ENCODE measurements around the gene PUSL1.
A peak's percentile ranks its signal among the peaks of the same experiment; 100 is the strongest.
"Not testable (repeated sequence)": the region's sequence is repeated elsewhere in the genome, so short reads cannot be mapped to it uniquely, and the experiment has no call there.

PUSL1 gene

DNA sequence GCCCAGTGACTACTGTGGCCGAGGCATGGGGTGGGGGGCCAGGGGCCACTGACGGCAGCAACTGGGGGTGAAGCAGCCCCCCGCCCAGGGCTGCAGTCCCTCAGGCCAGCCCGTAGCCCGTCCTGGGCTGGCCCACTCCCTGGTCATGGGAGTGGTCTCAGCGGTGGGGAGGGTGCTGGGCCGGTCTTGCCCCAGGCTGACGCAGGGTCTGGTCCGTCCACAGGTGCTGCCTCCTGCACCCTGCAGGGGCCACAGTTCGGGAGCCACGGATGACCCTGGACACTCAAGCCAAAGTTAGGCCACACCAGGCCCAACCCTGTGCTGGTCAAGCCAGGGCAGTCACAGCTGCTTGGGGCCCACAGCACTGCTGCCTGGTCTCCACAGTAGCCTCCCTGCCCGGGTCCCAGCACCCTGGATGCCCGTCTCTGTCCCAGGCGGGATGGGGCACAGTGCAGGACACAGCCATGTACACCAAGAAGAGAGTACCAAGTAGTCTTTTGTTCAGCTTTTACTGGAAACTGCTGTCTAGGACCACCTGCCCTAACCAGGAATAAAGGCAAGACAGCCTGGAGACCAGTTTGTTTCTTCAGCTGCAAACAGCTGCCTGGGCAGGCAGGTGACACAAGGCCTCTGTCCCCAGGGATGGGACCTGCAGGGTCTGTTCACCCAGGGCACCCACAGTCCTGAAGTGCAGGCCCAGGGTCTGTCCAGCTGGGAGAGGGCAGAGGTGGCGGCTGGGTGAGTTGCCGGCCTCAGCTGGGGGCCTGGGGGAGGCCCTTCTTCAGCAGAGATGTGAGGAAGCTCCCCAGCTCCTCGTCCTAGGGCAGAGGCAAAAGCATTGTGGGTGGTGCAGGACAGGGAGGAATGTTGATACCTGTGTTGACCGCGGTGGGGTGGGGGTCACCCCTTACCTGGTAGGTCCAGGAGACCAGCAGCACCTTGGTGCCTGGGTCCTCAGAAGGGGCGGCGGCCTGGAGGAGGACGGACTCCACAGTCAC lies 3.0 kb downstream of the PUSL1 start:
- no peak for DNase-seq (ENCODE audit: low spot score)
- TF ChIP-seq, protein P1, sequence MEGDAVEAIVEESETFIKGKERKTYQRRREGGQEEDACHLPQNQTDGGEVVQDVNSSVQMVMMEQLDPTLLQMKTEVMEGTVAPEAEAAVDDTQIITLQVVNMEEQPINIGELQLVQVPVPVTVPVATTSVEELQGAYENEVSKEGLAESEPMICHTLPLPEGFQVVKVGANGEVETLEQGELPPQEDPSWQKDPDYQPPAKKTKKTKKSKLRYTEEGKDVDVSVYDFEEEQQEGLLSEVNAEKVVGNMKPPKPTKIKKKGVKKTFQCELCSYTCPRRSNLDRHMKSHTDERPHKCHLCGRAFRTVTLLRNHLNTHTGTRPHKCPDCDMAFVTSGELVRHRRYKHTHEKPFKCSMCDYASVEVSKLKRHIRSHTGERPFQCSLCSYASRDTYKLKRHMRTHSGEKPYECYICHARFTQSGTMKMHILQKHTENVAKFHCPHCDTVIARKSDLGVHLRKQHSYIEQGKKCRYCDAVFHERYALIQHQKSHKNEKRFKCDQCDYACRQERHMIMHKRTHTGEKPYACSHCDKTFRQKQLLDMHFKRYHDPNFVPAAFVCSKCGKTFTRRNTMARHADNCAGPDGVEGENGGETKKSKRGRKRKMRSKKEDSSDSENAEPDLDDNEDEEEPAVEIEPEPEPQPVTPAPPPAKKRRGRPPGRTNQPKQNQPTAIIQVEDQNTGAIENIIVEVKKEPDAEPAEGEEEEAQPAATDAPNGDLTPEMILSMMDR (IDR thresholded peaks at IDR 0.05): no peak
- H3K4me3 ChIP-seq: no peak overlapping the region
- no peak overlapping the region for H3K27ac ChIP-seq

DNA sequence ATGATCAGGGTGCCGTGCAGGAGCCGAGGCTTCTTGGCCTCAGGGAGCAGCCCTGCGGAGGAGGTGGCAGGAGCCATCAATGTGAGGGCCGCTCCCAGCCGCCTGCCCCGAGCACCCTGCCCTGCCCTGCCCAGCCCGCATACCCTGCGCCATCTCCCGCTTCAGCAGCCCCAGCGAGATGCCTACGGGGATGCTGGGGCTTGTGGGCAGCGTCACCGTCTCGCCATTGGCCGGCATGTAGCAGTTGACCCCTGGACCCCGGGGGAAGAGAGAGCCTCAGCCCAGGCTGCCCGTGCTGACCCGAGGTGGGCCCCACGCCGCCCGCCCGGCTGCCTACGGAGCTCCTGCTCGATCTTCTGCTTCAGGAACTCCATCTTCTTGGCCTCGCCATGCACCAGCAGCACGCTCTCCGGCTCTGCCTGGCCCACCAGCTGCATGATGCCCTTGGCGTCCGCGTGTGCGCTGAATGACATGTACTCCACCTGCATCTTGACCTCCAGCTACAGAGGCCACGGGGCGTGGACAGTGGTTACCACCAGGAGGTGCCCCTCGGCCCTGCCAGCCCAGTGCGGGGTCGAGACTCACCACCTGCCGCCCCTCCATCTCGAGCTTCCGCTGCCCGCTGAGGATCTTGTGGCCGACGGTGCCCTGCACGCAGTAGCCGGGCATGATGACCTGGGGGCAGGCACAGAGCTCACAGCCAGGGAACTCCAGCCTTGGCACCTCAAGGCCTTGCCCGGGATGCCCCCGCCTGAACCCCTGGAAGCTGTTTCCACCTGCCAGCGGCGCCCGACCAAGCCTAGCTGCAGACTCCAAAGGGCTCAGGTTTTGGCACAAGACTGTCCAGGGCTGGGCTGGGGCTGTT lies 4.3 kb downstream of the PUSL1 start:
- H3K4me3 ChIP-seq: no peak overlapping the region
- no peak overlapping the region for H3K27ac ChIP-seq
- DNase-seq (ENCODE audit: low spot score): no peak
- TF ChIP-seq, protein P1 (IDR thresholded peaks at IDR 0.05): no peak

DNA sequence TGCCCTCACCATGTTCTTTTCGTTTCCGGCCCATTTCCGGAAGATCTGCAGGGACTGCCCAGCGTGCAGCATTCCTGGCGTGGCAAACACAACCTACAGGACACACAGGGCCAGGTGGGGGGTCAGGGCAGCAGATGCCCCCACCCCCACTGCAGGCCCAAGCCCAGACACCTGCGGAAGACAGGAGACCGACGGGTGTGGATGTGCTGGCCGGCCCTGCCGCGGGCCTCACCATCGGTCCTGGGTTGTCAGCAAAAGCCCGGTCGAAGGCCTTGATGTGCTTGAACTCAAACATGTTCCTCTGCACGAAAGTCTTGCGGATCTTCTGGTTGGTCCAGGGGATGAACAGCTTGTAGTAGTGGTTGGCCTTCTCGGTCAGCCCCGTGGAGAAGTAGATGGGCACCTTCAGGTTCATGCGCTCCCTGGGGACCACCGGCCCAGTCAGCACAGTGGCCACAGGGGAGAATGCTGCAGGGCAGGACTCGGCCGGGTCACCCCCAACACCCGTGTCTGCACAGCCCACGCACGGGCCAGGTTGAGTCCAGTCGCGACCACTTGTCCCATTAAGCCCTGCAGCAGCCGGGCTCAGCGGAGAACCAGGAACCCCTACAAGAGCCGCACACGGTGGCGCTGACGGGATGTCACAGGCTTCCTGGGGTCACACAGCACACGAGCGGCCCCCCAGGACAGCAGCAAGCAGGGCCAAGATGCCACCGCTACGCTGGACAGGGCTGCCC lies 5.3 kb downstream of the PUSL1 start:
- Histone ChIP-seq H3K4me3 (no peak overlapping the region), H3K27ac (no peak overlapping the region)
- TF ChIP-seq, protein P1 (IDR thresholded peaks at IDR 0.05): no peak
- no peak for DNase-seq (ENCODE audit: low spot score)

DNA sequence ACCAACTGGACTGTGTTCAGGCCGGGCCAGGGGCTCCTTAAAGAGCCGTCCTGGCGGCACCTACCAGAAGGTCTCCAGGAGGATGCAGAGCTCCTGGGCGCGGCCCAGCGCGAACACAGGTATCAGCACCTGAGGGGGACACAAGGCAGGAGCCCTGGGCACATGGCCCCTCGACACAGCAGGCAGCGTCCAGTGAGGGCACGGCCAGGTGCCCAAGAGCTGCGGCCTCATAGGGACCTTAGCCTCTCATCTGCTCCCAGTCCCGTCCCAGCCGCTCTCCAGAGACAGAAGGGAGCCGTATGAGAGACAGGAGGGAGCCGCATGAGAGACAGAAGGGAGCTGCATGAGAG lies 5.8 kb downstream of the PUSL1 start:
- H3K27ac ChIP-seq: no peak overlapping the region
- no peak overlapping the region for H3K4me3 ChIP-seq
- TF ChIP-seq, protein P1 (IDR thresholded peaks at IDR 0.05): no peak
- no peak for DNase-seq (ENCODE audit: low spot score)

DNA sequence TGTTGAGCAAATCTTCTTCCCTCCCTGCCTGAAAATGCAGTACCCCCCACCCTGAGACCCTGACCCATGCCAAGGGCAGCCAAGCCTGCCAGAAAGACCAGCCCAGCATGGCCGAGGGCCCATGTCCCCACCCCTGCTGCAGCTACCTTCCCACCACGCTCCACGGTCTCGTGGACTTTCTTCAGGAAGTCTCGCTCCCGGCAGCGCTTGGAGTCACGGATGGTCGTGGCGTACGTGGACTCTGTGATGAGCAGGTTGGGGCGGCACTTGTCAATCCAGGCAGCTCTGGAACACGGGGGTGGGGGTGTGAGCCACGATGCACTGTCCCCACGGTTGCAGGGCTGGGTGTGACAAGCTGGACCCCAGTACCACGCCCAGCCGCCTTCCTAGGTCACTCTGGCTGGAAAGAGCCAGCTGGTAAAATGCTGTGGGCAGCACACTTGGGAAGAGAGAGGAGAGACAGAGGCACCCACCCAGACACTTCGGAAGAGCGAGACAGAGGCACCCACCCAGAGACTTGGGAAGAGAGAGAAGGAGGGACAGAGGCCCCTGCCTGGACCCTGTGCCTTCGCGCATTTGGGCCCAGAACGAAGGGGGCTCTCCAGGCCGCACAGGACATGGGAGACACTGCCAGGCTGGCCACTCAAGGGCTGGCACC lies 6.4 kb downstream of the PUSL1 start:
- no peak overlapping the region for H3K27ac ChIP-seq
- TF ChIP-seq, protein P1 (IDR thresholded peaks at IDR 0.05): no peak
- no peak overlapping the region for H3K4me3 ChIP-seq
- DNase-seq (ENCODE audit: low spot score): no peak

DNA sequence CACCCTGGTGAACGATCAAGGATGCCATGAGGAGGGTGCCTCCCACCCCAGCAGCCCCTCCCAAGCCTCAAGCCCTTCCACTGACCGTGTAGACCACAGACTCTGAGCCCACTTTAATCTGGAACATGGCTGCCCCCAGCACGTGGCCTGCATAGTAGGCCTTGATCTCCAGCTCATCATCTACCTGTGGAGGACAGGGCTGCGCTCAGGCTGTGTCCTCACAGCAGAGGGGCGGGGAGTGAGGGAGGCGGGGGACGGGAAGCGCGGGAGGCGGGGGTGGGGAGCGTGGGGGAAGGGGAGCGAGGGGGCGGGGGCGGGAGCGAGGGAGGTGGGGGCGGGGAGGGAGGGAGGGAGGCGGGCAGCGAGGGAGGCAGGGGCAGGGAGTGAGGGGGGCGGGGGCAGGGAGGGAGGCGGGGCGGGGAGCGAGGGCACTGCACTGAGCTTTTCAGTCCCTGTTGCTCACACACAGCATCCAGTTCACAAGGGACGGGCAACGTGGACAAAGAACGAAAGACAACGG lies 7.1 kb downstream of the PUSL1 start:
- Histone ChIP-seq H3K4me3 (no peak overlapping the region), H3K27ac (peak overlapping the region in 1 of 2 donors; percentile 7)
- no peak for DNase-seq (ENCODE audit: low spot score)
- TF ChIP-seq, protein P1 (IDR thresholded peaks at IDR 0.05): no peak

DNA sequence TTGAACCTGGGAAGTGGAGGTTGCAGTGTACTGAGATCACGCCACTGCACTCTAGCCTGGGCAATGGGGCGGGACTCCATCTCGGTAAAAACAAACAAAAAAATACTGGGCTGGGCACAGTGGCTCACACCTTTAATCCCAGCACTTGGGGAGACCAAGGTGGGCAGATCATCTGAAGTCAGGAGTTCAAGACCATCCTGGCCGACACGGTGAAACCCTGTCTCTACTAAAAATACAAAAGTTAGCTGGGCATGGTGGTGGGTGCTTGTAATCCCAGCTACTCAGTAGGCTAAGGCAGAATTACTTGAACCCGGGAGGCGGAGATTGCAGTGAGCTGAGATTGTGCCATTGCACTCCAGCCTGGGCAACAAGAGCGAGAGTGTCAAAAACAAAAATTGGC lies 7.8 kb downstream of the PUSL1 start:
- not testable (repeated sequence) for DNase-seq (ENCODE audit: low spot score); H3K27ac ChIP-seq; H3K4me3 ChIP-seq
